Smooth muscle cell (in vitro differentiated cells): ENCODE data around the gene KIAA0586. TPM values are rescaled to one million over a fixed set of nuclear protein-coding genes. Genes with fewer than 3 reads are reported as not detected.

Experiments used
- DNase-seq: peaks from one replicate; lab custom pipeline; 2025; ENCODE audit not compliant: unreplicated experiment; lab: John Stamatoyannopoulos, UW
- H2AFZ ChIP-seq: fragments of 200-600 bp; sonication (generic); 2 replicates; pipeline ENCODE4 v1.6.0; 2016; ENCODE audit warnings: antibody characterized with exemption, low read depth, mild to moderate bottlenecking
- H3F3A ChIP-seq: fragments of 200-600 bp; sonication (generic); 2 replicates; pipeline ENCODE4 v1.6.0; 2017; ENCODE audit warnings: antibody characterized with exemption, low read depth
- H3K27ac ChIP-seq: fragments of 200-600 bp; sonication (generic); 2 replicates; pipeline ENCODE4 v1.5.1; 2016; ENCODE audit warnings: low read depth, mild to moderate bottlenecking
- H3K27me3 ChIP-seq: fragments of 200-600 bp; sonication (generic); 2 replicates; pipeline ENCODE4 v1.6.1; 2016; ENCODE audit warnings: low read depth, mild to moderate bottlenecking
- H3K36me3 ChIP-seq: fragments of 200-600 bp; sonication (generic); 2 replicates; pipeline ENCODE4 v1.5.1; 2016; ENCODE audit warnings: low read depth
- H3K4me1 ChIP-seq: fragments of 200-600 bp; sonication (generic); 2 replicates; pipeline ENCODE4 v1.5.1; 2016; ENCODE audit warnings: low read depth
- H3K4me2 ChIP-seq: fragments of 200-600 bp; sonication (generic); 2 replicates; pipeline ENCODE4 v1.6.0; 2016; ENCODE audit warnings: mild to moderate bottlenecking
- H3K4me3 ChIP-seq: fragments of 200-600 bp; sonication (generic); 2 replicates; pipeline ENCODE4 v1.5.1; 2016; ENCODE audit warnings: mild to moderate bottlenecking
- H3K79me2 ChIP-seq: fragments of 200-600 bp; sonication (generic); 2 replicates; pipeline ENCODE4 v1.6.0; 2016; ENCODE audit warnings: low read depth, mild to moderate bottlenecking
- H3K9ac ChIP-seq: fragments of 200-600 bp; sonication (generic); 2 replicates; pipeline ENCODE4 v1.6.0; 2016; ENCODE audit warnings: low read depth
- H3K9me3 ChIP-seq: fragments of 200-600 bp; sonication (generic); replicated peaks from 2 replicates; pipeline ENCODE4 v1.5.1; 2016; ENCODE audit warnings: low read depth
- H4K20me1 ChIP-seq: fragments of 200-600 bp; sonication (generic); 2 replicates; pipeline ENCODE4 v1.6.0; 2016; ENCODE audit warnings: low read depth
- CTCF ChIP-seq: fragments of 200-600 bp; sonication (generic); IDR thresholded peaks from 2 replicates; pipeline ENCODE4 v1.5.1; 2017; ENCODE audit warnings: borderline replicate concordance, mild to moderate bottlenecking, antibody characterized with exemption; ENCODE audit not compliant: insufficient read depth, poor library complexity, severe bottlenecking
- WGBS: methylation state at CpG from one replicate; pipeline ENCODE4 v1.1.7; 2016; ENCODE audit warnings: low lambda C conversion rate; 5-methylcytosine and 5-hydroxymethylcytosine counted together
- polyA plus RNA-seq: library from polyadenylated mRNA; unstranded; fragments of >200 nt; fragmentation: Nextera tagmentation; extraction: Ambion mirVana; gene quantifications from 2 replicates; pipeline ENCODE4 v1.2.1, GENCODE V29; 2016
- total RNA-seq: library from RNA; depleted of rRNA; stranded (reverse); fragments of >200 nt; gene quantifications from 2 replicates; pipeline ENCODE4 v1.2.3, GENCODE V29; 2014

The KIAA0586 gene
- total and polyA plus RNA-seq, 2 experiments from 2014 or later, result 6.5 to 20.0 TPM

GRCh38 chr14:58541633-58542022 lies 114.1 kb downstream of the KIAA0586 start:
- H3F3A ChIP-seq, result no peaks in the 10 kb centered on the region
- TF ChIP-seq CTCF, result no peak
- H3K9me3 ChIP-seq, result no peaks in the 10 kb centered on the region
- no peak overlapping the region for H3K9ac ChIP-seq
- no peaks in the 10 kb centered on the region for H3K79me2 ChIP-seq
- no peak for DNase-seq
- H3K4me1 ChIP-seq, result peaks cover 13% of the 10 kb centered on the region
- WGBS, result 75% methylated on average over 2 of the region's 2 CpGs
- no peak overlapping the region for H3K4me3 ChIP-seq
- H3K27me3 ChIP-seq, result no peaks in the 10 kb centered on the region
- H3K27ac ChIP-seq, result no peak overlapping the region
- H3K36me3 ChIP-seq, result no peaks in the 10 kb centered on the region
- no peaks in the 10 kb centered on the region for H4K20me1 ChIP-seq
- H2AFZ ChIP-seq, result no peak overlapping the region
- H3K4me2 ChIP-seq, result no peak overlapping the region

- WGBS, result 100% methylated on average over 1 of the region's 1 CpG
- H3K9ac ChIP-seq, result no peak overlapping the region
- H3K27ac ChIP-seq, result no peak overlapping the region
- H3K4me1 ChIP-seq, result peaks cover 13% of the 10 kb centered on the region
- H3K79me2 ChIP-seq, result no peaks in the 10 kb centered on the region
- no peaks in the 10 kb centered on the region for H3K36me3 ChIP-seq
- no peaks in the 10 kb centered on the region for H4K20me1 ChIP-seq
- no peak overlapping the region for H3K4me3 ChIP-seq
- no peak for TF ChIP-seq CTCF
- H3K9me3 ChIP-seq, result no peaks in the 10 kb centered on the region
- no peak overlapping the region for H2AFZ ChIP-seq
- H3F3A ChIP-seq, result no peaks in the 10 kb centered on the region
- DNase-seq, result no peak
- no peaks in the 10 kb centered on the region for H3K27me3 ChIP-seq
- no peak overlapping the region for H3K4me2 ChIP-seq
Measured at GRCh38 chr14:58543253-58543652, 115.7 kb downstream of the KIAA0586 start.

- Histone ChIP-seq H3F3A (no peaks in the 10 kb centered on the region), H3K79me2 (no peaks in the 10 kb centered on the region), H3K9ac (no peak overlapping the region), H4K20me1 (no peaks in the 10 kb centered on the region), H3K27ac (no peak overlapping the region), H3K4me3 (no peak overlapping the region), H3K27me3 (no peaks in the 10 kb centered on the region), H3K4me2 (no peak overlapping the region), H3K9me3 (no peaks in the 10 kb centered on the region), H3K4me1 (no peaks in the 10 kb centered on the region), H3K36me3 (no peaks in the 10 kb centered on the region), H2AFZ (no peak overlapping the region)
- TF ChIP-seq CTCF, result no peak
- no peak for DNase-seq
- WGBS, result 92% methylated on average over 10 of the region's 10 CpGs
Measured at GRCh38 chr14:58547649-58548048, 120.1 kb downstream of the KIAA0586 start.

- Histone ChIP-seq H3K27me3 (no peaks in the 10 kb centered on the region), H4K20me1 (no peaks in the 10 kb centered on the region), H2AFZ (no peak overlapping the region), H3K36me3 (no peaks in the 10 kb centered on the region), H3K4me2 (no peak overlapping the region), H3K9ac (no peak overlapping the region), H3F3A (no peaks in the 10 kb centered on the region), H3K4me1 (no peaks in the 10 kb centered on the region), H3K9me3 (no peaks in the 10 kb centered on the region), H3K79me2 (no peaks in the 10 kb centered on the region), H3K27ac (no peak overlapping the region), H3K4me3 (no peak overlapping the region)
- 36% methylated on average over 1 of the region's 1 CpG for WGBS
- TF ChIP-seq CTCF, result no peak
- no peak for DNase-seq
Measured at GRCh38 chr14:58549105-58549757, 121.7 kb downstream of the KIAA0586 start.
